Neural progenitor cell (in vitro differentiated cells): Measurements from ENCODE around the gene AFF2. TPM values are rescaled to one million over a fixed set of nuclear protein-coding genes. Genes with fewer than 3 reads are reported as not detected.

Source experiments
- DNase-seq: peaks from one replicate; pipeline ENCODE4 v3.0.0-alpha.2; 2016; ENCODE audit warnings: low spot score
- H2AFZ ChIP-seq: fragments of 200-600 bp; sonication (generic); replicated peaks from 2 replicates; pipeline ENCODE4 v1.6.1; 2016; ENCODE audit warnings: antibody characterized with exemption
- H3F3A ChIP-seq: fragments of 200-600 bp; sonication (generic); 2 replicates; pipeline ENCODE4 v1.6.1; 2016; ENCODE audit warnings: antibody characterized with exemption, low read depth
- H3K27ac ChIP-seq: fragments of 200-600 bp; sonication (generic); 2 replicates; pipeline ENCODE4 v1.5.1; 2016; ENCODE audit warnings: mild to moderate bottlenecking
- H3K27me3 ChIP-seq: fragments of 200-600 bp; sonication (generic); 2 replicates; pipeline ENCODE4 v1.6.1; 2016; ENCODE audit warnings: mild to moderate bottlenecking, moderate library complexity
- H3K36me3 ChIP-seq: fragments of 200-600 bp; sonication (generic); 2 replicates; pipeline ENCODE4 v1.5.1; 2016
- H3K4me1 ChIP-seq: fragments of 200-600 bp; sonication (generic); 2 replicates; pipeline ENCODE4 v1.6.1; 2016; ENCODE audit warnings: mixed run types
- H3K4me2 ChIP-seq: fragments of 200-600 bp; sonication (generic); 2 replicates; pipeline ENCODE4 v1.6.1; 2016
- H3K4me3 ChIP-seq: fragments of 200-600 bp; sonication (generic); 2 replicates; pipeline ENCODE4 v1.5.1; 2016
- H3K79me2 ChIP-seq: fragments of 200-600 bp; sonication (generic); 2 replicates; pipeline ENCODE4 v1.6.1; 2016; ENCODE audit warnings: low read depth
- H3K9ac ChIP-seq: fragments of 200-600 bp; sonication (generic); 2 replicates; pipeline ENCODE4 v1.6.1; 2016
- H3K9me3 ChIP-seq: fragments of 200-600 bp; sonication (generic); 2 replicates; pipeline ENCODE4 v1.5.1; 2016; ENCODE audit warnings: low read depth
- H4K20me1 ChIP-seq: fragments of 200-600 bp; sonication (generic); 2 replicates; pipeline ENCODE4 v1.6.1; 2016; ENCODE audit warnings: low read depth
- H3K27ac Mint-ChIP-seq: 3 replicates; pipeline ENCODE4 v1.8.0; 2021; ENCODE audit warnings: mixed read lengths
- H3K27me3 Mint-ChIP-seq: 2 replicates; pipeline ENCODE4 v1.8.0; 2022; ENCODE audit warnings: low read depth, mild to moderate bottlenecking, inconsistent platforms, moderate library complexity, mixed read lengths; ENCODE audit not compliant: insufficient read depth
- H3K36me3 Mint-ChIP-seq: 3 replicates; pipeline ENCODE4 v1.8.0; 2021; ENCODE audit warnings: mixed read lengths
- H3K4me1 Mint-ChIP-seq: 3 replicates; pipeline ENCODE4 v1.8.0; 2021; ENCODE audit warnings: mixed read lengths
- H3K4me3 Mint-ChIP-seq: 3 replicates; pipeline ENCODE4 v1.8.0; 2021; ENCODE audit warnings: mild to moderate bottlenecking, moderate library complexity, mixed read lengths
- H3K9me3 Mint-ChIP-seq: 3 replicates; pipeline ENCODE4 v1.8.0; 2020; ENCODE audit warnings: mixed read lengths
- EZH2 ChIP-seq: fragments of 200-600 bp; sonication (generic); IDR thresholded peaks from 2 replicates; pipeline ENCODE4 v1.6.1; 2017; ENCODE audit warnings: antibody characterized with exemption, mild to moderate bottlenecking, moderate library complexity
- EZH2phosphoT487 ChIP-seq: fragments of 200-600 bp; sonication (generic); IDR thresholded peaks from 2 replicates; pipeline ENCODE4 v1.6.1; 2017; ENCODE audit warnings: antibody characterized with exemption
- total RNA-seq: library from RNA; depleted of rRNA; stranded (reverse); fragments of >200 nt; gene quantifications from 2 replicates; pipeline ENCODE4 v1.2.3, GENCODE V29; 2015; ENCODE audit warnings: low replicate concordance
- TF ChIP-seq, protein P1 (sequence below): fragments of 200-600 bp; sonication (generic); IDR thresholded peaks from 2 replicates; pipeline ENCODE4 v1.5.1; 2017; ENCODE audit warnings: antibody characterized with exemption, mild to moderate bottlenecking

AFF2 gene
- total RNA-seq, 1 donor from 2014 or later, result 13.5 TPM

DNA sequence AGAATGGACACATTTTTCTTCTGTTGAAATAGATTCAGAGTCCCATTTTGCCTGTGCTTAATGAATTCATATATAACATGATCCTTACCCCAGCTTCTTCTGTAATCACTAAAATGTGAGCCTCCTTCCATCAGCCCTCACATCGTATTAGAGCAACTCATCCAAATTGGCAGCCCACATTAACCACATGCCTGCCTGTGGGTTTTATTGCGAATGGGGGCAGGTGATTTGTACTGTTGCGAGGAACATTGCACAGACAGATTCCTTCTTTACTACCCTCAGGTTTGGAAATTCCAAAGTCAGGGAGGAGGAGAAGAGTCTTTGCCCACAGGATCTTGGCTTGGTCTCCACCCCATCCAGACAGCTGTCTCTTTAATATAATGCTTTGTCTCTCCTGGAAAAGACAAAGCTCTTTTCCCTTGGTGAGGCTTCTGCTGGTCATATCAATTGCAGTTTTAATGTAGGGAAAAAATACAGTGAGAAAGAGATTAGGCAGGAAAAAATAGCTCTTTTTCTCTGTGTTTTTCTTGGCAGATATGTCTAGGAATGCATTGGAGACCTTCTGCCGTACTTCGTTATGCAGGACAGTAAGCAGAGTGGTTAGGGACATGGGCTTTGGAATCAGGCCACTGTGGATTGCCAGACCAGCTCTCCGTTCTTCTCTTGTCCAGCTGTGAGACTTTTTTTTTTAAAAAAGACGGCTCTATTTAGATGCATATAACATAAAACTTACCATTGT, 371.2 kb downstream of the AFF2 start:
- H3K9ac ChIP-seq, result no peak overlapping the region
- TF ChIP-seq EZH2phosphoT487 (no peak), EZH2 (no peak)
- TF ChIP-seq, protein P1, sequence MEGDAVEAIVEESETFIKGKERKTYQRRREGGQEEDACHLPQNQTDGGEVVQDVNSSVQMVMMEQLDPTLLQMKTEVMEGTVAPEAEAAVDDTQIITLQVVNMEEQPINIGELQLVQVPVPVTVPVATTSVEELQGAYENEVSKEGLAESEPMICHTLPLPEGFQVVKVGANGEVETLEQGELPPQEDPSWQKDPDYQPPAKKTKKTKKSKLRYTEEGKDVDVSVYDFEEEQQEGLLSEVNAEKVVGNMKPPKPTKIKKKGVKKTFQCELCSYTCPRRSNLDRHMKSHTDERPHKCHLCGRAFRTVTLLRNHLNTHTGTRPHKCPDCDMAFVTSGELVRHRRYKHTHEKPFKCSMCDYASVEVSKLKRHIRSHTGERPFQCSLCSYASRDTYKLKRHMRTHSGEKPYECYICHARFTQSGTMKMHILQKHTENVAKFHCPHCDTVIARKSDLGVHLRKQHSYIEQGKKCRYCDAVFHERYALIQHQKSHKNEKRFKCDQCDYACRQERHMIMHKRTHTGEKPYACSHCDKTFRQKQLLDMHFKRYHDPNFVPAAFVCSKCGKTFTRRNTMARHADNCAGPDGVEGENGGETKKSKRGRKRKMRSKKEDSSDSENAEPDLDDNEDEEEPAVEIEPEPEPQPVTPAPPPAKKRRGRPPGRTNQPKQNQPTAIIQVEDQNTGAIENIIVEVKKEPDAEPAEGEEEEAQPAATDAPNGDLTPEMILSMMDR, result no peak
- H3K27me3 Mint-ChIP-seq, result no peaks in the 10 kb centered on the region

DNA sequence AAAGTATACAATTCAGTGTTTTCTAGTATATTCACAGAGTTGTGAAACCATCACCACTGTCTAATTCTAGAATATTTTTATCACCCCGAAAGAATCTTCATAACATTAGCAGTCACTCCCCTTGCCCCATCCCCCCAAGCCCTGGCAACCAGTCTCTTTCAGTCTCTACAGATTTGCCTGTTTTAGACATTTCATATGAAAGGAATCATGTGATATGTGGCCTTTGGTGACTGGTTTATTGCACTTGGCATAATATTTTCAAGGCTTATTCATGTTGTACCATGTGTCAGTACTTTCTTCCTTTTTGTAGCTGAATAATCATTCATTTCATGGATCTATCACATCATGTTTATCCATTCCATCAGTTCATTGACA, 371.7 kb downstream of the AFF2 start:
- Mint-ChIP-seq H3K27me3 (no peaks in the 10 kb centered on the region), H3K9me3 (no peaks in the 10 kb centered on the region), H3K4me1 (no peaks in the 10 kb centered on the region), H3K36me3 (no peaks in the 10 kb centered on the region), H3K27ac (no peak overlapping the region), H3K4me3 (no peak overlapping the region)
- H3K4me3 ChIP-seq, result no peak overlapping the region
- H3K4me2 ChIP-seq, result no peak overlapping the region
- H3F3A ChIP-seq, result no peaks in the 10 kb centered on the region
- no peaks in the 10 kb centered on the region for H3K4me1 ChIP-seq
- no peak overlapping the region for H3K27ac ChIP-seq
- DNase-seq, result no peak
- no peaks in the 10 kb centered on the region for H4K20me1 ChIP-seq
- no peak overlapping the region for H2AFZ ChIP-seq
- no peaks in the 10 kb centered on the region for H3K27me3 ChIP-seq
- no peaks in the 10 kb centered on the region for H3K79me2 ChIP-seq
- H3K9ac ChIP-seq, result no peak overlapping the region
- no peaks in the 10 kb centered on the region for H3K36me3 ChIP-seq
- TF ChIP-seq EZH2phosphoT487 (no peak), EZH2 (no peak)
- TF ChIP-seq, protein P1, result no peak
- H3K9me3 ChIP-seq, result no peaks in the 10 kb centered on the region

More for the DNA sequence above, 371.2 kb downstream of the AFF2 start:
- H3K4me1 Mint-ChIP-seq, result no peaks in the 10 kb centered on the region
- no peaks in the 10 kb centered on the region for H3K36me3 ChIP-seq
- no peak overlapping the region for H3K4me3 ChIP-seq
- no peak overlapping the region for H2AFZ ChIP-seq
- no peak overlapping the region for H3K27ac ChIP-seq
- H3K79me2 ChIP-seq, result no peaks in the 10 kb centered on the region
- no peak overlapping the region for H3K4me3 Mint-ChIP-seq
- no peaks in the 10 kb centered on the region for H3K9me3 ChIP-seq
- H3K36me3 Mint-ChIP-seq, result no peaks in the 10 kb centered on the region
- H3K4me1 ChIP-seq, result no peaks in the 10 kb centered on the region
- no peaks in the 10 kb centered on the region for H3K27me3 ChIP-seq
- no peak overlapping the region for H3K27ac Mint-ChIP-seq
- no peak for DNase-seq
- H3F3A ChIP-seq, result peaks cover under 1% of the 10 kb centered on the region
- no peaks in the 10 kb centered on the region for H4K20me1 ChIP-seq
- no peak overlapping the region for H3K4me2 ChIP-seq
- no peaks in the 10 kb centered on the region for H3K9me3 Mint-ChIP-seq

DNA sequence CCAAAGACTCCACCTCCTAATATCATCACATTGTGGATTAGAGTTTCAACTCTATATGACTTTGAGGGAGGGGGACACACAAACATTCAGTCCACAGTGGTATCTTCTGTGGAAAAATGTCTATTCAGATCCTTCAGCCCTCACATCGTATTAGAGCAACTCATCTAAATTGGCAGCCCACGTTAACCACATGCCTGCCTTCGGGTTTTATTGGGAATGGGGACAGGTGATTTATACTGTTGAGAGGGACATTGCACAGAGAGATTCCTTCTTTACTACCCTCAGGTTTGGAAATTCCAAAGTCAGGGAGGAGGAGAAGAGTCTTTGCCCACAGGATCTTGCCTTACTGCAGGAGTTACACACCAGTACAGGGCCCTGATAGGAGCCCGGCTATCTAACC, 372.5 kb downstream of the AFF2 start:
- Histone ChIP-seq H3K4me2 (no peak overlapping the region), H3F3A (no peaks in the 10 kb centered on the region), H3K27me3 (no peaks in the 10 kb centered on the region), H2AFZ (no peak overlapping the region), H4K20me1 (no peaks in the 10 kb centered on the region), H3K9ac (no peak overlapping the region), H3K27ac (no peak overlapping the region), H3K4me1 (no peaks in the 10 kb centered on the region), H3K36me3 (no peaks in the 10 kb centered on the region), H3K4me3 (no peak overlapping the region), H3K79me2 (no peaks in the 10 kb centered on the region), H3K9me3 (no peaks in the 10 kb centered on the region)
- Mint-ChIP-seq H3K4me1 (no peaks in the 10 kb centered on the region), H3K27ac (no peak overlapping the region), H3K4me3 (no peak overlapping the region), H3K27me3 (no peaks in the 10 kb centered on the region), H3K9me3 (no peaks in the 10 kb centered on the region), H3K36me3 (no peaks in the 10 kb centered on the region)
- TF ChIP-seq EZH2, result no peak
- TF ChIP-seq EZH2phosphoT487, result no peak
- DNase-seq, result no peak

DNA sequence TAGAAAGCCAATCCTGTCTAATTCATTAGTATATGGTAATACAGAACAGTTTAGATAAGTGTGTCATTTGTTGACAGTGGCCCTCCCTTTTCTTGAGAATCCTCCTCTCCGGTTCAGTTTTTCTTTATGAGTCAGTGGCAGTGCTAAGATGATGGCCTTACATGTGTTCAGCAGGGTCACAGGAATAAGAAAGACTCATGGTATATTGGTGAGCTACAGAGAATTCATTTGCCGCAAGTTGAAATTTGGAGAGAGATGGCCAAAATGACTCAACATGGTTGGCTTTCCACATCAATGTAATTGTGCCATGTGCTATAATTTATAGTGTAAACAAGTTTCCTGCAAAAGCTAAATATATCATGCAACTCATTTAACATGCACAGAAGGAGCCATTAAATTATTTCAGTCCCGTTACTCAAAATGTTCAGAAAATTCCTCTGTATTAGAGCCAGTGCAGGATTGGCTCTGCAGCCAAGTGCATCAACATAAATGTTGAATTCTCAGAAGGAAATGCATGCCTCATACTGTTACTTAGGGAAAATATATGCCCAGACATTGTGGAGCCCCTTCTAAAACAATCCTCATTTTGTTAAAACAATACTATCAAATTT, 374.3 kb downstream of the AFF2 start:
- Mint-ChIP-seq H3K9me3 (no peaks in the 10 kb centered on the region), H3K36me3 (no peaks in the 10 kb centered on the region), H3K4me1 (no peaks in the 10 kb centered on the region), H3K27ac (no peak overlapping the region), H3K27me3 (no peaks in the 10 kb centered on the region), H3K4me3 (no peak overlapping the region)
- Histone ChIP-seq H3K4me1 (no peaks in the 10 kb centered on the region), H3K9ac (no peak overlapping the region), H3K9me3 (no peaks in the 10 kb centered on the region), H4K20me1 (no peaks in the 10 kb centered on the region), H2AFZ (no peak overlapping the region), H3K4me2 (no peak overlapping the region), H3F3A (no peaks in the 10 kb centered on the region), H3K36me3 (no peaks in the 10 kb centered on the region), H3K27me3 (no peaks in the 10 kb centered on the region), H3K27ac (no peak overlapping the region), H3K4me3 (no peak overlapping the region), H3K79me2 (no peaks in the 10 kb centered on the region)
- TF ChIP-seq EZH2phosphoT487 (no peak), EZH2 (no peak)
- TF ChIP-seq, protein P1, result no peak
- no peak for DNase-seq
